Forelimb muscle (tissue), 1 donor: ENCODE measurements around the gene WFIKKN2. TPM values are rescaled to one million over a fixed set of nuclear protein-coding genes. Genes with fewer than 3 reads are reported as not detected.

Experiments
- DNase-seq: peaks from one replicate; pipeline ENCODE4 v3.0.0-alpha.2; 2013; ENCODE audit warnings: low read depth
- polyA plus RNA-seq: library from polyadenylated mRNA; unstranded; fragments of 120-200 nt; gene quantifications from one replicate; pipeline ENCODE4 v1.2.1, GENCODE V29; 2013; ENCODE audit not compliant: insufficient read length

The WFIKKN2 gene
- polyA plus RNA-seq, 1 donor: 1.2 TPM

GRCh38 chr17:50834429-50835300 lies 721 bp upstream of the WFIKKN2 start:
- DNase-seq: no peak

GRCh38 chr17:50836826-50837225 lies 1.4 kb downstream of the WFIKKN2 start:
- no peak for DNase-seq

GRCh38 chr17:50837286-50837979 lies 2.0 kb downstream of the WFIKKN2 start:
- DNase-seq: no peak

GRCh38 chr17:50837980-50838954 lies 2.9 kb downstream of the WFIKKN2 start:
- no peak for DNase-seq

DNA sequence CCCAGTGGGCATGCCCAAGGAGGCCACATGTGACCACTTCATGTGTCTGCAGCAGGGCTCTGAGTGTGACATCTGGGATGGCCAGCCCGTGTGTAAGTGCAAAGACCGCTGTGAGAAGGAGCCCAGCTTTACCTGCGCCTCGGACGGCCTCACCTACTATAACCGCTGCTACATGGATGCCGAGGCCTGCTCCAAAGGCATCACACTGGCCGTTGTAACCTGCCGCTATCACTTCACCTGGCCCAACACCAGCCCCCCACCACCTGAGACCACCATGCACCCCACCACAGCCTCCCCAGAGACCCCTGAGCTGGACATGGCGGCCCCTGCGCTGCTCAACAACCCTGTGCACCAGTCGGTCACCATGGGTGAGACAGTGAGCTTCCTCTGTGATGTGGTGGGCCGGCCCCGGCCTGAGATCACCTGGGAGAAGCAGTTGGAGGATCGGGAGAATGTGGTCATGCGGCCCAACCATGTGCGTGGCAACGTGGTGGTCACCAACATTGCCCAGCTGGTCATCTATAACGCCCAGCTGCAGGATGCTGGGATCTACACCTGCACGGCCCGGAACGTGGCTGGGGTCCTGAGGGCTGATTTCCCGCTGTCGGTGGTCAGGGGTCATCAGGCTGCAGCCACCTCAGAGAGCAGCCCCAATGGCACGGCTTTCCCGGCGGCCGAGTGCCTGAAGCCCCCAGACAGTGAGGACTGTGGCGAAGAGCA lies 4.4 kb downstream of the WFIKKN2 start:
- no peak for DNase-seq

- DNase-seq: no peak
Measured at GRCh38 chr17:50840311-50840851, 5.0 kb downstream of the WFIKKN2 start.

DNA sequence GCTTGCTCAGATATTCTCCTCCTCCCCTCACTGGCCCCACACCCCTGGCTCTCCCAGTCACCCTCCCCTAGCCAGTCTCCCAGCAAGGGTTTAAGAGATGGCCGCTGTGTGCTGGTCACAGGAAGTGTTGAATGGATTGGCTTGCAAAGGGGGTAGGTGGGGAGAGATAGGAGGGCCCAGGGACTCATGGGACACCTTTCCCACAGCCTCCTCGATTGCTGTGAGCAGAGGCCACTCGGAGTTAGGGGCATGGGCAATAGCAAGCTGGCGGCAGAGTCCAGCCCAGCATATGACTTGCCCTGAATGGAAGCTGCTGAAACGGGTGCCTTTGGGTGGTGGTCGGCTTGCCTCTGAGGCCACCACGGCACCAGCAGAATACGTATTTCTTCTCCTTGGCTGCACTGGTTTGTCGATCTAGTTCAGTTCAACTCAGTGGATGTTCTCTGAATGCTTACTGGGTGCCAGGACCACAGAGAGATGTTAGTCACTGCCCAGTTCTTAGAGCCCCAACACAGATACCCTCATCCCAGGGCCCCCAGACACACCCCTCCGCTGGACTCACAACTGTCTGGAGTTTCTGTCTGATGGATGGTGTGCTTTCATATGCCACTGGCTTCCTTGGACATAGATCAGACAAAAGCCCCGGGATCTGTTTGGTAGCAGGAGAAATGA lies 6.0 kb downstream of the WFIKKN2 start:
- no peak for DNase-seq

GRCh38 chr17:50841949-50842354 lies 6.6 kb downstream of the WFIKKN2 start:
- DNase-seq: no peak

DNA sequence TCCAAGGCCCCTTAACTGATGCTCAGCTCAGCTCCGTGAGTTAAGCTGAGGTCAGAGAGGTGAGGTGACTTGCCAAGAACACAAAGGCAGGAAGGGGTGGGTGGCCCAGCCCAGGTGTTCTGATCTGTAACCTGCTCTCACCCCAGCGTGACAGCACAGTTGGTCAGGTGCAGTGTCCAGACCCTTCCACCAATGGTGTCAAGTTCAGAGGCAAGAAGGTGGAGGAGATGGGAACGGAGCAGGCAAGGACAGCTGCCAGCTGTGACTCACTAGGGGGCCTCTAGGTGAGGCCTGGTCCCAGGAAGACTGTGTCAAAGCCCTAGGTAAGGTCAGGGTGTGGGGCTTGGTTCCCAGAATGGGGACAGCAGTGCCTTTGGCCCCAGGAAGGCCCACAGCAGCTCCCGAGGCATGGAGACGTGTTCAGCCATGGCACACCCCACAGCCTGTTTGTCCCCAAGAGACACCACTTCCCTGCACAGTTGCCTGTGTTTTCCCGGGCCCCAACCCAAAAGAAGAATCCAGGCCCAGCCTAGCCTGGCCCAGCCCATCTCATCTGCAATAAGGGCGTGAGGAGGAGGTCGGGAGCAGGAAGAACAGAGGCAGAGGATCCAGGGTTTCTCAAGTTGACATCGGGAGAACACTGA lies 7.2 kb downstream of the WFIKKN2 start:
- no peak for DNase-seq

DNA sequence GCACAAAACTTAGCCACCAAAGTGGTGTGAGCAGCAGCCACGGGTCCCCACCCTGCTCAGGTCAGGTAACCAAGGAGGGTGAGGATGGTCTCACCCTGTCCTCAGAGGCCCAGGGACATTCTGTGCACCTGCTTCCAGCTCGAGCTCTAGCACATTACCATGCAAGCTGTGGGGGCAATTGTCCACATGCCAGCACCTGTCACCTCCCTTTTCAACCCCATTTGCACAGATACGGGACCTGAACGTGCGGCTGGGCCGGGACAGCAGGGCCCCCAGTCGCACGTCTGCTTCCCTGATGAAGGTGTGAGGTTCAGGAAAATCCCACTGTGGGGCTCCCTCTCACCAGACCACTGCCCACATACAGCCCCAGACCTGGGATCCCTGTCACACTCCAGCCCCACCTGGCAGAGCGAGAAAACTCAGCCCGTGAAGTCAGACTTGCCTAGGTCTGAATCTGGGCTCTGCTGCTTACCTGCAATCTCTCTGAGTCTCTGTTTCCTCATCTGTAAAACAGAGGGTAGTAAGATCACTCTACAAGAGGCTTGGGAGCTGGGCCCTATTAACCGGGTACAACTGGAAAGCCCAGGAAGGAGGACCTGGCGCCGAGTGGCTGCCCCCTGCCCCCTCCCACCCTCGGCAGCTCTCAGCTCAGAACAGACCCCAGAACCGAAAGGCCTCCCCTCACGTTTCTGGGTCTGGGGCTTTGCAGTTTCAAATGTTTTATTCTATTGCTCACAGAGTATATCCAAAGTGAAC lies 7.9 kb downstream of the WFIKKN2 start:
- DNase-seq: no peak

GRCh38 chr17:50844117-50844700 lies 8.8 kb downstream of the WFIKKN2 start:
- no peak for DNase-seq

- no peak for DNase-seq
Measured at GRCh38 chr17:50845240-50846147, 10.1 kb downstream of the WFIKKN2 start.

DNA sequence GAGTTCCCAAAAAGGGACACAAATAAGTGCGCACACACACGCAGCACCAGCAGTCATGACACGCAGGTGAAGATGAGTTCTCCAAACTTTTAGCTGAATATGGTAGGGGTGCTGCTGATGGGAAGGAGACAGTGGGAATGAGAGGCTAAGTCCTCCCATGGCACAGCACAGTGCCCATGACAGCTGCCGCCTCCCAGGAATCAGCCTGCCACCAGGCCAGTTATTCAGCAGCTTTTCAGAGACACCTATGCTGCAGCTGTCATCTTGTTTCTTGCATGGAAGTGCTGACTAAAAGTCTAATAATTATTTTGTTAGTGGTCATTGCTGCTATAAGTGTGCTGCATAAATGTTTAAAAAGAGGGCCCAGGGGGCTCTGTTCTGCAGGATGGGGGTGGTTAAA lies 12.2 kb downstream of the WFIKKN2 start:
- no peak for DNase-seq

GRCh38 chr17:50848039-50848438 lies 12.7 kb downstream of the WFIKKN2 start:
- DNase-seq: no peak

- no peak for DNase-seq
Measured at GRCh38 chr17:50848711-50849110, 13.3 kb downstream of the WFIKKN2 start.

DNA sequence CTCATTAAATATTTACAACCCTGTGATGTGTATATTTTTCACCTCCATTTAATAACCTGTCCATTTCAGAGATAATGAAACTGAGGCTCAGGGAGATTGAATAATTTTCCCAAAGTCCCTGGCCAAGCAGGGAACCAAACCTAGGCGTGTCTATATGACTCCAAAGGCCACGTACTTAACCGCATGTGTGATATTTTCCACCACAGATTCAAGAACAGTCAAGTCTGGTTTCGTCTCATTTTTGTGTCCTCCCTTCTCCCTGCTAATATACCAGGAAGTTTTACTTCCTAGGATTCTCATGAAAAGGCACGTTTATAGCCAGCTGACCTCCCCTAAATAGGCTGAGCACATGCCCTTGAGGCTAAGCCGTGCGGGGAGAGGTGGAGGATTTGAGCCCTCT lies 15.3 kb downstream of the WFIKKN2 start:
- DNase-seq: no peak

- DNase-seq: no peak
Measured at GRCh38 chr17:50853015-50853615, 17.7 kb downstream of the WFIKKN2 start.
